Eye (tissue), 1 donor: ENCODE measurements around the gene METTL14.

ENCODE experiments used
- DNase-seq: peaks from one replicate; pipeline ENCODE4 v3.0.0-alpha.2; 2015

METTL14 gene

GRCh38 chr4:118734491-118735205 is 49.5 kb downstream of the METTL14 start:
- DNase-seq, result no peak

GRCh38 chr4:118736900-118737299 is 51.7 kb downstream of the METTL14 start:
- DNase-seq, result no peak

- no peak for DNase-seq
These were observed 52.9 kb downstream of the METTL14 start for GRCh38 chr4:118738090-118738489.

DNA sequence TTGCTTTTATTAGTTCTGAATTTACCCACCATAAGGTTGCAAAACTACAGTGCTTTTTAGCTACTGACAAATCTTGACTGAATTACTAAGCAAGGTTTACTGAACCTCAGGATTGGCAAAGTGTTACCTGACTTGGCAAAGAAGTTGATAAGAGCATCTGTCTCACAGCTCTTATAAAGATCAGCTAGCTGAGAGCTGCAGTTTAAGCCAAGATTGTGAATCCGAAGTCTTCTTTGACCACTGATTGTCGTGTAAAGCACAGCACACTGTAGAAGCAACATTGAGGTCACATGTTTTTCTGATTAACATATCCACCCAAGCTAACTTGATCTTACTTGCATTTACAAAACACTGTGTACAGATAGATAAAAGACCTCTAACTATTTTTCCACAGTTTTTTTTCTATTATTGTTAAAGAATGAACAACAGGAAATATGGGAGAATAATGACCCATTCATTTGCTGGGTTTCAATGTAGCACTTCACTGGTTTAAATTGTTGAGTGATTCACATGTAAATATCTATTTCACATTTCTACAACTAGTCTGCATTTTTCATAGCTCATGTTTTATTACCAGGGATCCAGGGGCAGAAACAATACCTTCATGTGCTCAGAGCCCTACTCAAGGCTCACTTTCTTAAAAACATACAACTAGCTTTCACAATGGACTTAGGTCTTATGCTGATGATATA is 54.0 kb downstream of the METTL14 start:
- no peak for DNase-seq

GRCh38 chr4:118740869-118741268 is 55.7 kb downstream of the METTL14 start:
- peak; percentile 55 for DNase-seq

DNA sequence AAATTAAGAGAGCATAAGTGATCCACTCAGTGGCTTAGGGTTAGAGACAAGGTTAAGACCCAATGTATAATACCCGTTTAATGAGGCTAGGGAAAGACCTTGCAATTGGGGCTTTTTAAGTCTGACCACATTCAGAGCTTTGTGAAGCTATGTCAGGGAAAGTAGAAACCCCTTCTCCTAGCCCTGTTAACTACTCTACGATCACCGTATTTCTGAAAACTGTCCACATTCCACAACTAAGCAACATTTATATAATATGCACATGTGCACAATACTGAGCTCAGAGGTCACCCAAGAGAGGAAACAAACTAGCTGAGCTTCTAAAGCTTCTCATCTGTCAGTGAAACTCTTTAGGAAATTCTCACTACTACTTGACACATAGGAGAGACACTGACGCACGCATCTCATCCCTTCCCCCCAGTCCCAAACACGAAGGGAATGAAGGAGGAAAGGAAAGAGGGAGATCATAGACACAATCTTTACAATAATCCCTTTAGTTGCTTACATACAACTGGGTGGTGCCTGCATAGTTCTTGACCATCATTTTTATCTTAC is 56.2 kb downstream of the METTL14 start:
- peak; percentile 36 for DNase-seq

- DNase-seq, result no peak
These were observed 56.9 kb downstream of the METTL14 start for GRCh38 chr4:118742050-118742449.

- DNase-seq, result no peak
These were observed 58.7 kb downstream of the METTL14 start for GRCh38 chr4:118743867-118744266.

GRCh38 chr4:118745357-118745756 is 60.2 kb downstream of the METTL14 start:
- no peak for DNase-seq

GRCh38 chr4:118746251-118746919 is 61.2 kb downstream of the METTL14 start:
- no peak for DNase-seq

DNA sequence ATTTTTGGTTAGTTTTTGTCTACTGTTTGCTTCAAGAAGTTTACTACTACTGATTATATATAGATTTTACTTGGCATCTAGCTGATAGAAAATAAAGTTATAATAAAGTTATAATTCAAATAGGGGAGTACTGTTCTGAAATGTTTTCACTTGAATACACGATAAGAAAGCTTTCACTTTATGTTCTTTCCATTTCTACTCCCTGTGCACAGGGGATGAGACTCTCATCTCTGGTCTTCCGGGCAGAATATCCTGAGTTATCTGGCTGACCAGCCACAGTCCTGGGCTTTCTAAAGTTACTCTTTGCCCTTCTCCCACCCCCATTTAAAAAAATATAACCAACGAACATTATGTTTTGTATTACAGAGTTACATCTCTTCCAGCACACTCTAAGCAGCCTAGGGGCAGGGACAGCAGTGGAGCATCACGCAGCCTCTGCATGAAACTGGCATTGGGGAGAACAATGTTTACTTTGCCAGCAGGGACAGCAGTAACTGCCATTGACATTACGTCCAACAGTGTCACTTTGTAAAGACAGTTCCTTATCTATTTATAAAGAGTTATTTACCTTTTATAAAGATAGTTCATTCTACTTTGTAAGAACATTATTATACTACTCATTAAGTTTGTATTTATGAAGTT is 64.3 kb downstream of the METTL14 start:
- DNase-seq, result no peak

- DNase-seq, result no peak
These were observed 66.6 kb downstream of the METTL14 start for GRCh38 chr4:118751629-118752323.

DNA sequence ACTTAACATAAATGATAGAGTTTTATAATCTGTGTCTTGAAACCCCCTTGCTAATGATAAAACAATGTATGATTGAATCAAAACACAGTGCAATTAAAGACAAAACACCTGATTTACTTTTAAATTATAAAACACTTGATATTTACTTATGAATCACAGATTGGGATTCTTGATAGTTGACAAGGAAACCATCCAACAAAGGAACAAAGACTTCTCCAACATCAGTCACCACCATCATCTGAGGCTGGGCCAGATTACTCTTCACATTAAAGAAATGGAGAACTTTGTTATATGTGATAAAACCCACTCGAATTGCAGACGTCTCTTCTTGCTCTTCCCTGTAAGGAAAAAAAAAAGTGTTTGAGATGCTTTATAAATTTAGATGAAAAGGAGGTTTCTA is 67.4 kb downstream of the METTL14 start:
- DNase-seq, result no peak

- DNase-seq, result no peak
These were observed 67.9 kb downstream of the METTL14 start for GRCh38 chr4:118753096-118753495.

DNA sequence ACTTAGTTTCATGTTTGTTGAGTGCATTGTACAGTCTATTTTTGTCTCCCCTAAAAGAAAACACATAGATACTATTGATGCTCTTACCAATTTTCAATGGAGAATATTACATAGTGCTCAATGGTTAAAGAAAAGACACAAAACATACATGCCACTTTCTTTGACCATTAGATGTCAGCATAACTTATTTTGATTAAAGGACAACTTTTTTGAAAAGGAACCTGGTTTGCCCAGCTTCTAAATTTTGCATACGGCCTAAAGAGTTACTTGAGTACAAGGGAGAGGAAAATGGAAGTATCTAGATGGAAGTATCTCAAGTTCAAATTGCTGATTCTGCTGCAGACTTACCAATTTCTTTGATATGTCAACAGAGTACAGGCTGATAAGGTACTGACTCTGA is 68.5 kb downstream of the METTL14 start:
- no peak for DNase-seq

GRCh38 chr4:118754890-118755289 is 69.7 kb downstream of the METTL14 start:
- no peak for DNase-seq

DNA sequence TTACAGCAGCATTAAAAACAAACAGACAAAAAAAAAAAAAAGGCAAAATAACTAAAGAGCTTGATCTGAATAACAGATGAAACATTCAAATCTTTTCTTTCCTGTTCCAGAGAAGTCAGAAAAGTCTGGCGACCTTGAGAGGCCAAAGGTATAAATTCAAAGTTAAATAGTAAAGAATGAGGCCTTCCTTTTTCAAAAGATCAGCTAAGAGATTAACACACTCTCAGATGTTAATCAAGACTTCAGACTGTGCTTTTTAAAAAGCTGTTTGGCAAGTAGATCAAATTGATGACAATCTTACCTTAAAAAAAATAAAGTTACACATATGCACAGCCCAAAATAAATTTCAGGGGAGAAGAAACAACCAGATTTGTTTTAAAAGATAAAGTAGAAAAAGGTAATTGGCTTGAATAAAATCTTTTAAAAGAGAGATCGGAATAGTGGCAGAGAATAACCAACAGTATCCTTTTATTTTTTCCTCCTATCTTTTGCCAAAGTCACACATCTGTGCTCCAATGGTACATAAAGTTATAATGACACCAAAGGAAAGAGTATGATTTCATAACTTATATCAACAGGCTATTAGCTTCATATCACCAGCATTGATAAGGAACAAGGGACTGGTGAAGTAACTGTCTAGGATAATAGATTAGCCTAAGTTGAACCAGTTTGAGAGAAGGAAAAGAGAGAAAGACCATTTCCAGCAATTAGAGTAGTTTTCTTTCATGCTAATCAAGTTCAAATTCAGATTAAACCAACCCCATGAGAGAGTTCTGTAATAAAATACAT is 70.4 kb downstream of the METTL14 start:
- no peak for DNase-seq

GRCh38 chr4:118756429-118756828 is 71.2 kb downstream of the METTL14 start:
- DNase-seq, result no peak

DNA sequence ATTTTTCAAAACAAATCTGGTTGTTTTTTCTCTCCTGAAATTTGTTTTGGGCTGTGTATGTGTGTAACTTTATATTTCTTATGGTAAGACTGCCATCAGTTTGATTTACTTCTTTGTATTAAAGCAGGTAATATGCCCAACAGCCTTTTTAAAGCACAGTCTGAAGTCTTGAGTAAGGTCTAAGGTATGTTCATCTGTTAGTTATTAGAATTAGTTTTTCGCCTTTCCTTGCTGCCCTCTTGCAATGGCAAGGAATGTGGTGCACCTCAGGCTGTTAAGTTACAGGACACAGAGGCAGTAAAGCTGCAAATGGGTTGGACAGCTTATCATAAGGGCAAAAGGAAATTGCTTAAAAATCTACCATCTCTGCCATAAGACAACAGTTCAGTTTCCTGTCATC is 71.8 kb downstream of the METTL14 start:
- no peak for DNase-seq

DNA sequence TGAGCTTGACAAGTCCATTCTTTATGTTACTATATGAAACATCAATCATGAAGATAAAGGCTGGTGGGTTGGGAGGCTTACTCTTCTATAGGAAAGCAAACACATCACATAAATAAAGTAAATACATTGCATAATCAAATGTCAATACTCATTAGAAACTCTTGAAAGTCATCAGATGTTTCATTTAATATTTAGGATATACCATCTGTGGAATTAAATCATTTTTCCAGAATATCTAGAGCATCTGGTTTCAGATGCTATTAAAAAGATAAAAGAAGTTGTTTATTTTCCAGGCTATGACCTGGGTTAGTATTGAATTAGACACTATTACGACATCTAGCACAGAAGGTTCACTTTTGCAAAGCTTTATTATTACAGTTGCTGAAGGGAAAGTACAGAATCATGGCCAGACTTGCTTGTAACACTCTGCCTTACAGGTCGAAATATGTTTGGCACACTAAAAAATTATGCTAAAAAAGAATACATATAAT is 72.6 kb downstream of the METTL14 start:
- no peak for DNase-seq

GRCh38 chr4:118758293-118758692 is 73.1 kb downstream of the METTL14 start:
- DNase-seq, result no peak

- DNase-seq, result no peak
These were observed 74.3 kb downstream of the METTL14 start for GRCh38 chr4:118759481-118759880.
